HEK293 (cell line): ENCODE data around the gene OR7D2.

Source experiments
- CTCF ChIA-PET: fragments of 350-600 bp; formaldehyde crosslinking; extraction: SDS; loops from one replicate; lab custom pipeline; 2021; ENCODE audit warnings: antibody characterized with exemption; lab: Yijun Ruan, JAX
- POLR2A ChIA-PET: fragments of 300-600 bp; formaldehyde crosslinking; extraction: SDS; loops from one replicate; lab custom pipeline; 2020; ENCODE audit warnings: antibody characterized with exemption, inconsistent platforms; lab: Yijun Ruan, JAX
- H3K27ac ChIP-seq: fragments of 200-500 bp; sonication (Bioruptor generic); 2 replicates; pipeline ENCODE4 v1.5.1; 2014; ENCODE audit warnings: low read depth, low read length, control low read depth, inconsistent platforms; ENCODE audit errors: extremely low read depth
- H3K36me3 ChIP-seq, 2 experiments: fragments of 200-500 bp in 1 of 2; sonication (Bioruptor generic) in 1 of 2; 1 replicate in 1 of 2; 2 replicates in 1 of 2; pipeline ENCODE4 v1.5.1; 2014 to 2017; ENCODE audit warnings: inconsistent platforms in 2 of 2, low read length in 2 of 2; ENCODE audit not compliant: control insufficient read depth in 2 of 2, insufficient read depth in 1 of 2
- H3K4me1 ChIP-seq: fragments of 200-500 bp; sonication (Bioruptor generic); 2 replicates; pipeline ENCODE4 v1.5.1; 2014; ENCODE audit warnings: mild to moderate bottlenecking, low read length, inconsistent platforms; ENCODE audit not compliant: control insufficient read depth, insufficient read depth
- H3K4me3 ChIP-seq: 2 replicates; pipeline ENCODE4 v1.5.1; 2011; ENCODE audit warnings: low read depth, mild to moderate bottlenecking, control low read depth, low read length, moderate library complexity
- H3K9me3 ChIP-seq: fragments of 200-500 bp; sonication (Bioruptor generic); 2 replicates; pipeline ENCODE4 v1.5.1; 2014; ENCODE audit warnings: low read depth, low read length, inconsistent platforms; ENCODE audit not compliant: control insufficient read depth, insufficient read depth
- EGR2 ChIP-seq: fragments of 450-650 bp; formaldehyde crosslinking; IDR thresholded peaks from 2 replicates; pipeline ENCODE4 v1.5.1; 2016; ENCODE audit warnings: low read depth, missing biosample characterization, missing genetic modification characterization
- GLI2 ChIP-seq: fragments of 450-650 bp; formaldehyde crosslinking; IDR thresholded peaks from 2 replicates; pipeline ENCODE4; 2017; ENCODE audit warnings: missing biosample characterization, missing genetic modification characterization, low read depth, borderline replicate concordance
- GLI4 ChIP-seq: fragments of 450-650 bp; formaldehyde crosslinking; IDR thresholded peaks from 2 replicates; pipeline ENCODE4 v1.5.1; 2016; ENCODE audit warnings: missing biosample characterization, missing genetic modification characterization
- KLF9 ChIP-seq: fragments of 450-650 bp; formaldehyde crosslinking; IDR thresholded peaks from 2 replicates; pipeline ENCODE4 v1.5.1; 2016; ENCODE audit warnings: missing biosample characterization, missing genetic modification characterization, low read depth
- OVOL3 ChIP-seq: fragments of 450-650 bp; formaldehyde crosslinking; IDR thresholded peaks from 2 replicates; pipeline ENCODE4 v1.5.1; 2016; ENCODE audit warnings: missing biosample characterization, missing genetic modification characterization
- ZBTB1 ChIP-seq: fragments of 450-650 bp; formaldehyde crosslinking; IDR thresholded peaks from 2 replicates; pipeline ENCODE4 v1.5.1; 2016; ENCODE audit warnings: missing biosample characterization, missing genetic modification characterization
- ZNF155 ChIP-seq: fragments of 450-650 bp; formaldehyde crosslinking; IDR thresholded peaks from 2 replicates; pipeline ENCODE4 v1.5.1; 2016; ENCODE audit warnings: missing biosample characterization, missing genetic modification characterization
- ZNF211 ChIP-seq: fragments of 450-650 bp; formaldehyde crosslinking; IDR thresholded peaks from 2 replicates; pipeline ENCODE4 v1.5.1; 2016; ENCODE audit warnings: low read depth, missing biosample characterization, missing genetic modification characterization
- ZNF223 ChIP-seq: fragments of 450-650 bp; formaldehyde crosslinking; IDR thresholded peaks from 2 replicates; pipeline ENCODE4 v1.5.1; 2016; ENCODE audit warnings: missing biosample characterization, missing genetic modification characterization
- ZNF239 ChIP-seq: fragments of 450-650 bp; formaldehyde crosslinking; IDR thresholded peaks from 2 replicates; pipeline ENCODE4 v1.5.1; 2016; ENCODE audit warnings: missing biosample characterization, missing genetic modification characterization
- ZNF423 ChIP-seq: fragments of 450-650 bp; formaldehyde crosslinking; IDR thresholded peaks from 2 replicates; pipeline ENCODE4 v1.5.1; 2016; ENCODE audit warnings: missing biosample characterization, missing genetic modification characterization
- ZNF561 ChIP-seq: fragments of 450-650 bp; IDR thresholded peaks from 2 replicates; pipeline ENCODE4 v1.5.1; 2018; ENCODE audit warnings: missing biosample characterization, missing genetic modification characterization, borderline replicate concordance
- ZNF571 ChIP-seq: fragments of 450-650 bp; formaldehyde crosslinking; IDR thresholded peaks from 2 replicates; pipeline ENCODE4 v1.5.0; 2017; ENCODE audit warnings: missing biosample characterization, missing genetic modification characterization
- ZNF768 ChIP-seq: fragments of 450-650 bp; formaldehyde crosslinking; IDR thresholded peaks from 2 replicates; pipeline ENCODE4 v1.5.1; 2018; ENCODE audit warnings: missing biosample characterization, mild to moderate bottlenecking, missing genetic modification characterization
- ZSCAN23 ChIP-seq: fragments of 450-650 bp; formaldehyde crosslinking; IDR thresholded peaks from 2 replicates; pipeline ENCODE4 v1.5.1; 2016; ENCODE audit warnings: missing biosample characterization, missing genetic modification characterization
- TF ChIP-seq, protein P1 (sequence below): fragments of 450-650 bp; formaldehyde crosslinking; IDR thresholded peaks from 2 replicates; pipeline ENCODE4 v1.5.1; 2016; ENCODE audit warnings: missing biosample characterization, missing genetic modification characterization
- TF ChIP-seq, protein P2 (sequence below): fragments of 450-650 bp; formaldehyde crosslinking; IDR thresholded peaks from 2 replicates; pipeline ENCODE4 v1.5.1; 2016; ENCODE audit warnings: missing biosample characterization, missing genetic modification characterization, low read depth
- TF ChIP-seq, protein P3 (sequence below): fragments of 450-650 bp; formaldehyde crosslinking; IDR thresholded peaks from 2 replicates; pipeline ENCODE4 v1.5.1; 2016; ENCODE audit warnings: missing biosample characterization, missing genetic modification characterization
- TF ChIP-seq, protein P4 (sequence below): fragments of 450-650 bp; formaldehyde crosslinking; IDR thresholded peaks from 2 replicates; pipeline ENCODE4 v1.5.1; 2016; ENCODE audit warnings: missing biosample characterization, missing genetic modification characterization, low read depth
- TF ChIP-seq, protein P5 (sequence below): fragments of 450-650 bp; formaldehyde crosslinking; IDR thresholded peaks from 2 replicates; pipeline ENCODE4 v1.5.1; 2017; ENCODE audit warnings: missing biosample characterization, missing genetic modification characterization
- TF ChIP-seq, protein P6 (sequence below): fragments of 450-650 bp; formaldehyde crosslinking; IDR thresholded peaks from 2 replicates; pipeline ENCODE4; 2016; ENCODE audit warnings: missing biosample characterization, missing genetic modification characterization

The OR7D2 gene

DNA sequence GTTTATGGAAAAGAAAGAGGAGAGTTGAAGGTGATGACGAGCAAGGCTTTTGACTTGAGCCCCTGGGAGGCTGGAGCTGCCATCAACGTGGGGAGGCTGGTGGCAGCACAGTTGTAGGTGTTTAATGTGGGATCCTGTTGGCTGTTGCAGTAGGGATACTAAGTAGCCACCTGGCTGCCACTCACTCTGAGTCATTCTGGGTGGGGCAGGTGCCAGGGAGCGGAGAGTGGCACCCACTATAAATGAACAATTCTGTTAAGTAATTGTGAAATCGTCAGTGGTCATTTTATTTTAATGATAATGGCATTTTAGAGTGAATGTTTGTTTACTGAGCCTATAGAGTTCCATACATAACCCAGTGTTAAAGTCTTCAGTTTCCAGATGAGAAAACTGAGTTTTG is 28.8 kb upstream of the OR7D2 start:
- no peaks in the 10 kb centered on the region; the same call in 1 of the 2 replicates for H3K9me3 ChIP-seq
- H3K27ac ChIP-seq, result no peak overlapping the region
- no peaks in the 10 kb centered on the region for H3K4me1 ChIP-seq
- ChIA-PET CTCF (no interaction called here), POLR2A (no interaction called here)
- H3K36me3 ChIP-seq, result peaks cover 2 to 79% of the 10 kb centered on the region in 2 experiments
- no peak overlapping the region for H3K4me3 ChIP-seq
- TF ChIP-seq, protein P1, sequence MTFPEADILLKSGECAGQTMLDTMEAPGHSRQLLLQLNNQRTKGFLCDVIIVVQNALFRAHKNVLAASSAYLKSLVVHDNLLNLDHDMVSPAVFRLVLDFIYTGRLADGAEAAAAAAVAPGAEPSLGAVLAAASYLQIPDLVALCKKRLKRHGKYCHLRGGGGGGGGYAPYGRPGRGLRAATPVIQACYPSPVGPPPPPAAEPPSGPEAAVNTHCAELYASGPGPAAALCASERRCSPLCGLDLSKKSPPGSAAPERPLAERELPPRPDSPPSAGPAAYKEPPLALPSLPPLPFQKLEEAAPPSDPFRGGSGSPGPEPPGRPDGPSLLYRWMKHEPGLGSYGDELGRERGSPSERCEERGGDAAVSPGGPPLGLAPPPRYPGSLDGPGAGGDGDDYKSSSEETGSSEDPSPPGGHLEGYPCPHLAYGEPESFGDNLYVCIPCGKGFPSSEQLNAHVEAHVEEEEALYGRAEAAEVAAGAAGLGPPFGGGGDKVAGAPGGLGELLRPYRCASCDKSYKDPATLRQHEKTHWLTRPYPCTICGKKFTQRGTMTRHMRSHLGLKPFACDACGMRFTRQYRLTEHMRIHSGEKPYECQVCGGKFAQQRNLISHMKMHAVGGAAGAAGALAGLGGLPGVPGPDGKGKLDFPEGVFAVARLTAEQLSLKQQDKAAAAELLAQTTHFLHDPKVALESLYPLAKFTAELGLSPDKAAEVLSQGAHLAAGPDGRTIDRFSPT (tag by site-specific recombination), result no peak
- TF ChIP-seq KLF9 (tag by site-specific recombination), result no peak
- TF ChIP-seq ZNF223, result no peak
- TF ChIP-seq, protein P2, sequence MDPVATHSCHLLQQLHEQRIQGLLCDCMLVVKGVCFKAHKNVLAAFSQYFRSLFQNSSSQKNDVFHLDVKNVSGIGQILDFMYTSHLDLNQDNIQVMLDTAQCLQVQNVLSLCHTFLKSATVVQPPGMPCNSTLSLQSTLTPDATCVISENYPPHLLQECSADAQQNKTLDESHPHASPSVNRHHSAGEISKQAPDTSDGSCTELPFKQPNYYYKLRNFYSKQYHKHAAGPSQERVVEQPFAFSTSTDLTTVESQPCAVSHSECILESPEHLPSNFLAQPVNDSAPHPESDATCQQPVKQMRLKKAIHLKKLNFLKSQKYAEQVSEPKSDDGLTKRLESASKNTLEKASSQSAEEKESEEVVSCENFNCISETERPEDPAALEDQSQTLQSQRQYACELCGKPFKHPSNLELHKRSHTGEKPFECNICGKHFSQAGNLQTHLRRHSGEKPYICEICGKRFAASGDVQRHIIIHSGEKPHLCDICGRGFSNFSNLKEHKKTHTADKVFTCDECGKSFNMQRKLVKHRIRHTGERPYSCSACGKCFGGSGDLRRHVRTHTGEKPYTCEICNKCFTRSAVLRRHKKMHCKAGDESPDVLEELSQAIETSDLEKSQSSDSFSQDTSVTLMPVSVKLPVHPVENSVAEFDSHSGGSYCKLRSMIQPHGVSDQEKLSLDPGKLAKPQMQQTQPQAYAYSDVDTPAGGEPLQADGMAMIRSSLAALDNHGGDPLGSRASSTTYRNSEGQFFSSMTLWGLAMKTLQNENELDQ (tag by site-specific recombination), result no peak
- no peak for TF ChIP-seq ZBTB1 (tag by site-specific recombination)
- no peak for TF ChIP-seq ZNF211

DNA sequence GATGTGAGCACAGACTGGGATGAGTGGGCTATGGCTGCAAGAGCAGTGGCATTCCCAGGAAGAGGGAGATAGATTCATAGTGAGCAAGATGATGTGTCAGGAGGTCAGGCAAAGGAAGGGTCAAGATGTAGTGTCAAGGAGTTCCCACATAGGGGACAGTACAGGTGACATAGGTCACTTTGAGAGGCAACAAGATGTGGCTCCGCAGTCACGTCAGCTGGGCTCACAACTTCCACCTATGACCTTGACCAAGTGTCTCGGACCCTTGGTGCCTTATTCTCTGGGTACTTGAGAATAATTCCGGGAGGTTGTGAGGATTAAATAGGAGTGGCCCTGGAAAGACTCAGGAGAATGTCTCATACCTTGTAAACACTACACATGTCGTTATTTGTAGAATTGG is 28.1 kb upstream of the OR7D2 start:
- Histone ChIP-seq H3K9me3 (no peaks in the 10 kb centered on the region; the same call in 1 of the 2 replicates), H3K27ac (no peak overlapping the region), H3K36me3 (peaks cover 6 to 79% of the 10 kb centered on the region in 2 experiments), H3K4me1 (no peaks in the 10 kb centered on the region), H3K4me3 (no peak overlapping the region)
- TF ChIP-seq, protein P3, sequence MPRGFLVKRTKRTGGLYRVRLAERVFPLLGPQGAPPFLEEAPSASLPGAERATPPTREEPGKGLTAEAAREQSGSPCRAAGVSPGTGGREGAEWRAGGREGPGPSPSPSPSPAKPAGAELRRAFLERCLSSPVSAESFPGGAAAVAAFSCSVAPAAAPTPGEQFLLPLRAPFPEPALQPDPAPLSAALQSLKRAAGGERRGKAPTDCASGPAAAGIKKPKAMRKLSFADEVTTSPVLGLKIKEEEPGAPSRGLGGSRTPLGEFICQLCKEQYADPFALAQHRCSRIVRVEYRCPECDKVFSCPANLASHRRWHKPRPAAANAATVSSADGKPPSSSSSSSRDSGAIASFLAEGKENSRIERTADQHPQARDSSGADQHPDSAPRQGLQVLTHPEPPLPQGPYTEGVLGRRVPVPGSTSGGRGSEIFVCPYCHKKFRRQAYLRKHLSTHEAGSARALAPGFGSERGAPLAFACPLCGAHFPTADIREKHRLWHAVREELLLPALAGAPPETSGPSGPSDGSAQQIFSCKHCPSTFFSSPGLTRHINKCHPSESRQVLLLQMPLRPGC, result no peak
- ChIA-PET POLR2A (no interaction called here), CTCF (no interaction called here)

DNA sequence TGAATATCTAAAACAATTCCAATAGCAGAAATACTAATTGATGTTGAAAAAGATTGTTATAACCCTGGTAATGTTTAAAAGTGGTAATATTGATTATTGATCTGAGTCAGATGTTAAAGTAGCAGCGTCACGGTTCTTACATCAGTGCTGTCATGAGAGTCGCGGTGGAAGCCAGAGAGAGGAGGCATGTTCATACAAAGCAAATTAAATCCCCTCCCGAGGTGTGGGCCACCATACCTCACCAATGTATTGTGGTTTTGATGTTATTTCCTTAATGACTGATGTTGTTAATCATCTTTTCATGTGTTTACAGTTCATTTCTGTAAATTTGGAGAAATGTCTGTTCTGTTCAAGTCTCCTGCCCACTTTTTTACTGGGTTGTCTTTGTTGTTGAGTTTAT is 27.4 kb upstream of the OR7D2 start:
- Histone ChIP-seq H3K9me3 (no peaks in the 10 kb centered on the region; the same call in 1 of the 2 replicates), H3K4me3 (no peak overlapping the region), H3K36me3 (peaks cover 12 to 86% of the 10 kb centered on the region in 2 experiments), H3K27ac (no peak overlapping the region), H3K4me1 (no peaks in the 10 kb centered on the region)
- POLR2A ChIA-PET, result no interaction called here
- no peak for TF ChIP-seq ZNF423 (tag by site-specific recombination)
- TF ChIP-seq OVOL3, result no peak
- TF ChIP-seq, protein P4, sequence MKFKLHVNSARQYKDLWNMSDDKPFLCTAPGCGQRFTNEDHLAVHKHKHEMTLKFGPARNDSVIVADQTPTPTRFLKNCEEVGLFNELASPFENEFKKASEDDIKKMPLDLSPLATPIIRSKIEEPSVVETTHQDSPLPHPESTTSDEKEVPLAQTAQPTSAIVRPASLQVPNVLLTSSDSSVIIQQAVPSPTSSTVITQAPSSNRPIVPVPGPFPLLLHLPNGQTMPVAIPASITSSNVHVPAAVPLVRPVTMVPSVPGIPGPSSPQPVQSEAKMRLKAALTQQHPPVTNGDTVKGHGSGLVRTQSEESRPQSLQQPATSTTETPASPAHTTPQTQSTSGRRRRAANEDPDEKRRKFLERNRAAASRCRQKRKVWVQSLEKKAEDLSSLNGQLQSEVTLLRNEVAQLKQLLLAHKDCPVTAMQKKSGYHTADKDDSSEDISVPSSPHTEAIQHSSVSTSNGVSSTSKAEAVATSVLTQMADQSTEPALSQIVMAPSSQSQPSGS (tag by site-specific recombination), result no peak
- TF ChIP-seq ZNF239 (tag by site-specific recombination), result no peak
- no peak for TF ChIP-seq GLI2 (tag by site-specific recombination)
- no peak for TF ChIP-seq ZNF155 (tag by site-specific recombination)
- no peak for TF ChIP-seq ZNF571
- TF ChIP-seq, protein P5, sequence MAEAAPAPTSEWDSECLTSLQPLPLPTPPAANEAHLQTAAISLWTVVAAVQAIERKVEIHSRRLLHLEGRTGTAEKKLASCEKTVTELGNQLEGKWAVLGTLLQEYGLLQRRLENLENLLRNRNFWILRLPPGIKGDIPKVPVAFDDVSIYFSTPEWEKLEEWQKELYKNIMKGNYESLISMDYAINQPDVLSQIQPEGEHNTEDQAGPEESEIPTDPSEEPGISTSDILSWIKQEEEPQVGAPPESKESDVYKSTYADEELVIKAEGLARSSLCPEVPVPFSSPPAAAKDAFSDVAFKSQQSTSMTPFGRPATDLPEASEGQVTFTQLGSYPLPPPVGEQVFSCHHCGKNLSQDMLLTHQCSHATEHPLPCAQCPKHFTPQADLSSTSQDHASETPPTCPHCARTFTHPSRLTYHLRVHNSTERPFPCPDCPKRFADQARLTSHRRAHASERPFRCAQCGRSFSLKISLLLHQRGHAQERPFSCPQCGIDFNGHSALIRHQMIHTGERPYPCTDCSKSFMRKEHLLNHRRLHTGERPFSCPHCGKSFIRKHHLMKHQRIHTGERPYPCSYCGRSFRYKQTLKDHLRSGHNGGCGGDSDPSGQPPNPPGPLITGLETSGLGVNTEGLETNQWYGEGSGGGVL (tag by site-specific recombination), result no peak
- no peak for TF ChIP-seq ZNF768 (tag by site-specific recombination)
- no peak for TF ChIP-seq GLI4 (tag by site-specific recombination)
- TF ChIP-seq ZNF561 (tag by site-specific recombination), result no peak
- TF ChIP-seq, protein P6, sequence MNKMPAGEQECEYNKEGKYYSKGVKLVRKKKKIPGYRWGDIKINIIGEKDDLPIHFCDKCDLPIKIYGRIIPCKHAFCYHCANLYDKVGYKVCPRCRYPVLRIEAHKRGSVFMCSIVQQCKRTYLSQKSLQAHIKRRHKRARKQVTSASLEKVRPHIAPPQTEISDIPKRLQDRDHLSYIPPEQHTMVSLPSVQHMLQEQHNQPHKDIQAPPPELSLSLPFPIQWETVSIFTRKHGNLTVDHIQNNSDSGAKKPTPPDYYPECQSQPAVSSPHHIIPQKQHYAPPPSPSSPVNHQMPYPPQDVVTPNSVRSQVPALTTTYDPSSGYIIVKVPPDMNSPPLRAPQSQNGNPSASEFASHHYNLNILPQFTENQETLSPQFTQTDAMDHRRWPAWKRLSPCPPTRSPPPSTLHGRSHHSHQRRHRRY, result no peak
- TF ChIP-seq ZSCAN23 (tag by site-specific recombination), result no peak
- no peak for TF ChIP-seq EGR2 (tag by site-specific recombination)
- CTCF ChIA-PET, result no interaction called here
